Measurements from ENCODE around the gene PLEKHB1.
"Not testable (repeated sequence)": the region's sequence is repeated elsewhere in the genome, so short reads cannot be mapped to it uniquely, and the experiment has no call there.

Gene PLEKHB1

DNA sequence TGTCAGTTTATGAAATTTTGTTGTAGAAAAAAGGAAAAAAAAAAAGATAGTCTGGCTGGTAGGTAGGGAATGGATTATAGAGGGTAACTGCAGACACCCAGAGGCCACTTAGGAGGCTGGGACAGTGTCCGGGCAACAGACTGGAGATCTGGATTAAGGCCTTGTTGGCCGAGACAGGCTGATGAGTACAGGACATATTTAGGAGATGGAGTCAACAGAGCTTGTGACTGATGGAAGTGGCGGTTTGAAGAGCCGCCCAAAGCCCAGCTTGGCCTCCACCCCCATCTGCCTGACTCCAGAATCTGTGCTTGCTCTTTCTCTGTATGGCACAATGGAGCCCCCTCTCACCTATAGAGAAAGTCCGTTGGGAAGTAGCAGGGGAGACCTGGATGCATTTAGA is 7.6 kb downstream of the PLEKHB1 start:
- no peak for TF ChIP-seq ZNF274 (IDR thresholded peaks at IDR 0.05; ENCODE audit: low read depth, low read length)

DNA sequence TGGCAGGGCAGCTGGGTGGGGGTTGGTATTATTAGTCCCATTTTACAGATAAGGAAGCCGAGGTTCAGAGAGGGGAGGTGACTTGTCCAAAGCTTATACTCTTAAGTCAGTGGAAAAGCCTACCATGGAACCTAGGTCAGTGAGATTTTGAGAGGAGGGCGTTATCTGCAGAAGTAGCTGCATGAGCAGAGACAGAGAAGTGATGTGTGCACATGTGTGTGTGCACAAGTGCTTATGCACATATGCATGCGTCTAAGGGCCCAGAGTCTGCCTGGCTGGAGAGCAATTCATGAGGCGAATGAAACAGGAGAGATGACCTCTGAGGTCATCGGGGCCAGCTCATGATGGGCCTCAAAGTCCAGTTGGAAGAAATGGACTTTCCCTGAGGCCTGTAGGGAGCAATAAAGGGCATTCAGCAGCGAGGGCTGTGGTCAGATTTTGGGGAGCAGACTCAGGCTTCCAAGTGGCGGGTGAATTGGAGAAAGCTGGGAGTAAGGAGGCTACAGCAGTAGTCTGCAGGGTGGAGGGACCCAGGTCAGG is 8.2 kb downstream of the PLEKHB1 start:
- no peak overlapping the region for H3K4me3 ChIP-seq (ENCODE audit: low read length)
- TF ChIP-seq ZNF274 (IDR thresholded peaks at IDR 0.05; ENCODE audit: low read depth, low read length), result no peak

More for the DNA sequence above, 7.6 kb downstream of the PLEKHB1 start:
- H3K4me3 ChIP-seq (ENCODE audit: low read length), result no peak overlapping the region

DNA sequence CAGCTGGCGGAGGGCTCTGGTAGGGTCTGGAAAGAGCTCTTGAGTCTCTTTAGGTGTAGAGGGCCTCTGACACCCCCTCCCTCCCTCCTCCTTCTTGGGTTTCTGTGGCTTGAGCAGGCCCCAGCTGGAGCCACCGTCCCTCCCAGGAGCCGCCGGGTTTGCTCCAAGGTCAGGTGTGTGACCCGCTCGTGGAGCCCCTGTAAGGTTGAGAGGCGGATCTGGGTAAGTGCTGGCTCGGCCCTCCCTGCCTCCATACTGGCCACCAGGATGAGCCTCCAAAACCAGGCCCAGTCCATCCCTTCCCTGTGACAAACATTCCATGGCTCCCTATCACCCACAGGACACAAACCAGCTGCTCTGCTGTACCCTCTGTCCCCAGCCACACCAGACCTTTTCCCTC is 9.3 kb downstream of the PLEKHB1 start:
- H3K4me3 ChIP-seq (ENCODE audit: low read length), result no peak overlapping the region
- no peak for TF ChIP-seq ZNF274 (IDR thresholded peaks at IDR 0.05; ENCODE audit: low read depth, low read length)

GRCh38 chr11:73656985-73657384 is 10.6 kb downstream of the PLEKHB1 start:
- TF ChIP-seq ZNF274 (IDR thresholded peaks at IDR 0.05; ENCODE audit: low read depth, low read length), result no peak

DNA sequence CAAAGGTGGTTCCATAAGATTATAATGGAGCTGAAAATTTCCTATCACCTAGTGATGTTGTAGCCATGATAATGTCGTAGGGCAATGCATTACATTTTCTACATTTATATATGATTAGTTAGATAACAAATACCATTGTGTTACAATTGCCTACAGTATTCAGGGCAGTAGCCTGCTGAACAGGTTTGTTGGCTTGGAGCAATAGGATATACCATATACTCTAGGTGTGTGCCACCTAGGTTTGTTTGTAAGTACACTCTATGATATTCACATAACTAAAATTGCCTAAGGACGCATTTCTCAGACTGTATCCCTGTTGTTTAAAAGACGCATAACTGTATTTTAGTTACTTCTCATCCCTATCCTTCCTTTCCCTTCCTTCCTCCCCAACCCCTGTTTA is 13.6 kb downstream of the PLEKHB1 start:
- H3K4me3 ChIP-seq (ENCODE audit: low read length), result no peak overlapping the region
- TF ChIP-seq ZNF274 (IDR thresholded peaks at IDR 0.05; ENCODE audit: low read depth, low read length), result no peak

More at GRCh38 chr11:73656985-73657384, 10.6 kb downstream of the PLEKHB1 start:
- no peak overlapping the region for H3K4me3 ChIP-seq (ENCODE audit: low read length)

DNA sequence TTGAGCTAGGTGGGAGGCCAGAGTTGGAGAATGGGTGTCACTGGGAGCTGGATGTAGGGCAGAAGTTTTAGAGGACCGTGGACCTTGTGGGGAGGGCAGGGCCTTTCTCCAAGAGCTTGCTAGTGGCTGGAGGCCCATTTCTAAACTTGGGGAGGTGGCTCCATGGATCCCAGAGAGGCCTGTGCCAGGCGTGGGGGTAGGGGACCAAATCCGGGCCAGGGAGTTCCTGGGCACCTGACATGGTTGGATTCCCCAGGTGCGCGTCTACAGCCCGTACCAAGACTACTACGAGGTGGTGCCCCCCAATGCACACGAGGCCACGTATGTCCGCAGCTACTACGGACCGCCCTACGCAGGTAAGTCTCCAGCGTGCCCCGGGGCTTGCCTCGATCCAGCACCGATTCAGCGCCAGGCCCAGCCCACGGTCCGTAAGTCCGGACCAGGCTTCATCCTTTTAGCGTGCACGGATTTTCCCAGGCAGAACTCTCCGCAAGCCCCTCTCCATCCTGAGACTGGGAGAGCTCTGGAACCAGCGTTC is 14.2 kb downstream of the PLEKHB1 start:
- TF ChIP-seq ZNF274 (IDR thresholded peaks at IDR 0.05; ENCODE audit: low read depth, low read length), result no peak
- H3K4me3 ChIP-seq (ENCODE audit: low read length), result no peak overlapping the region; the same call in 1 of the 2 replicates

- TF ChIP-seq ZNF274 (IDR thresholded peaks at IDR 0.05; ENCODE audit: low read depth, low read length), result no peak
- peak overlapping the region; percentile 5; the same call in 1 of the 2 replicates for H3K4me3 ChIP-seq (ENCODE audit: low read length)
Observed at GRCh38 chr11:73661035-73661628, 14.8 kb downstream of the PLEKHB1 start.

- no peak for TF ChIP-seq ZNF274 (IDR thresholded peaks at IDR 0.05; ENCODE audit: low read depth, low read length)
- no peak overlapping the region for H3K4me3 ChIP-seq (ENCODE audit: low read length)
Observed at GRCh38 chr11:73662445-73663157, 16.2 kb downstream of the PLEKHB1 start.

- H3K4me3 ChIP-seq (ENCODE audit: low read length), result no peak overlapping the region
- TF ChIP-seq ZNF274 (IDR thresholded peaks at IDR 0.05; ENCODE audit: low read depth, low read length), result no peak
Observed at GRCh38 chr11:73663604-73664495, 17.5 kb downstream of the PLEKHB1 start.

GRCh38 chr11:73664877-73665276 is 18.5 kb downstream of the PLEKHB1 start:
- no peak overlapping the region for H3K4me3 ChIP-seq (ENCODE audit: low read length)
- TF ChIP-seq ZNF274 (IDR thresholded peaks at IDR 0.05; ENCODE audit: low read depth, low read length), result no peak

DNA sequence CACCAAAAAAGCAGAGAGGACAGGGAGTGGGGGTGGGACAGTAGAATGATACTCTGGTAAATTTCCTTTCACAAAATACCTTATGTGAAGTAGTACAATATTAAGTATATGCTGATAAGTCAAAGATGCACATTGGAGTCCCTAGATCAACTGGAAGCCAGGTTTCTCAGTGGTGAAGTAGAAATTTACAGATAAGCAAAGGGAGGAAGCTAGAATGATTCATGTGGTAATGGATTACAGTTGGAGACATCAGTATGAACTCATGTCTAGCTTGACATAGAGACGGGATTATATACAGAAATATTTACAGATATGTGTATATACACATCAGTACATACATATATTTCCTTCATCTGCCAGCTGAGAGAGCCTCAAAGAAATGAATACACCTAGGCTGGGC is 21.5 kb downstream of the PLEKHB1 start:
- no peak overlapping the region for H3K4me3 ChIP-seq (ENCODE audit: low read length)
- no peak for TF ChIP-seq ZNF274 (IDR thresholded peaks at IDR 0.05; ENCODE audit: low read depth, low read length)

GRCh38 chr11:73670808-73671207 is 24.4 kb downstream of the PLEKHB1 start:
- no peak overlapping the region for H3K4me3 ChIP-seq (ENCODE audit: low read length)
- TF ChIP-seq ZNF274 (IDR thresholded peaks at IDR 0.05; ENCODE audit: low read depth, low read length), result no peak

DNA sequence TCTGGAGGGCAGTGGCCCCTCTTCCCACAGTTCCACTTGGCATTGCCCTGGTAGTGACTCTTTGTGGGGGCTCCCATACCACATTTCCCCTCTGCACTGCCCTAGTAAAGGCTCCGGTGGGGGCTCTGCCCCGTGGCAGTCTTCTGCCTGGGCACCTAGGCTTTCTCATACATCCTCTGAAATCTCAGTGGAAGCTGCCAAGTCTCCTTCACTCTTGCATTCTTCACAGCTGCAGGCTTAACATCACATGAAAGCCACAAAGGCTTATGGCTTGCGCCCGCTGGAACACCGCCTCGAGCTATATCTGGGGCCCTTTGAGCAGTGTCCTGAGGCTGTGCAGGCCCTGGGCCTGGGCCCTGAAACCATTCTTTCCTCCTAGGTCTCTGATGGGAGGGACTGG is 25.3 kb downstream of the PLEKHB1 start:
- TF ChIP-seq ZNF274 (IDR thresholded peaks at IDR 0.05; ENCODE audit: low read depth, low read length), result no peak
- H3K4me3 ChIP-seq (ENCODE audit: low read length), result no peak overlapping the region

- H3K4me3 ChIP-seq (ENCODE audit: low read length), result not testable (repeated sequence)
Observed at GRCh38 chr11:73676552-73676951, 30.2 kb downstream of the PLEKHB1 start.

Data from GM08714 (cell line).